ENCODE data around the gene KRT13. TPM values are rescaled to one million over a fixed set of nuclear protein-coding genes. Genes with fewer than 3 reads are reported as not detected.
A peak's percentile ranks its signal among the peaks of the same experiment; 100 is the strongest.

KRT13 gene
- total and polyA plus RNA-seq, 2 experiments from 2014 or later: not detected

GRCh38 chr17:41531993-41532392, 26.6 kb upstream of the KRT13 start:
- H3K27ac ChIP-seq: no peak overlapping the region
- peaks cover 37% of the 10 kb centered on the region for H3K4me1 ChIP-seq (ENCODE audit: low read depth)
- H3K4me3 ChIP-seq: no peak overlapping the region
- TF ChIP-seq CTCF (IDR thresholded peaks at IDR 0.05; ENCODE audit: low read depth, low read length): no peak
- no peaks in the 10 kb centered on the region for H3K27me3 ChIP-seq
- no peaks in the 10 kb centered on the region for H3K36me3 ChIP-seq
- H3K9me3 ChIP-seq (ENCODE audit: low read depth): no peaks in the 10 kb centered on the region
- DNase-seq (ENCODE audit: low read depth in 1 of 2, low spot score in 1 of 2): no peak

GRCh38 chr17:41530062-41531048, 24.9 kb upstream of the KRT13 start:
- DNase-seq (ENCODE audit: low read depth in 1 of 2, low spot score in 1 of 2): peak; percentile 31 to 91
- Histone ChIP-seq H3K9me3 (ENCODE audit: low read depth) (no peaks in the 10 kb centered on the region), H3K36me3 (no peaks in the 10 kb centered on the region), H3K4me3 (no peak overlapping the region), H3K27me3 (no peaks in the 10 kb centered on the region), H3K27ac (peak overlapping the region; percentile 83), H3K4me1 (ENCODE audit: low read depth) (peaks cover 31% of the 10 kb centered on the region)
- peak; percentile 3 for TF ChIP-seq CTCF (IDR thresholded peaks at IDR 0.05; ENCODE audit: low read depth, low read length)

GRCh38 chr17:41529491-41529915, 24.1 kb upstream of the KRT13 start:
- DNase-seq (ENCODE audit: low read depth in 1 of 2, low spot score in 1 of 2): no peak
- Histone ChIP-seq H3K36me3 (peaks cover under 1% of the 10 kb centered on the region), H3K27ac (peak overlapping the region; percentile 83), H3K27me3 (no peaks in the 10 kb centered on the region), H3K4me1 (ENCODE audit: low read depth) (peaks cover 31% of the 10 kb centered on the region), H3K4me3 (no peak overlapping the region), H3K9me3 (ENCODE audit: low read depth) (no peaks in the 10 kb centered on the region)
- TF ChIP-seq CTCF (IDR thresholded peaks at IDR 0.05; ENCODE audit: low read depth, low read length): no peak

- no peaks in the 10 kb centered on the region for H3K9me3 ChIP-seq (ENCODE audit: low read depth)
- peaks cover 6% of the 10 kb centered on the region for H3K36me3 ChIP-seq
- no peak for TF ChIP-seq CTCF (IDR thresholded peaks at IDR 0.05; ENCODE audit: low read depth, low read length)
- no peak overlapping the region for H3K4me3 ChIP-seq
- DNase-seq (ENCODE audit: low read depth in 1 of 2, low spot score in 1 of 2): no peak
- H3K4me1 ChIP-seq (ENCODE audit: low read depth): peaks cover 31% of the 10 kb centered on the region
- peak overlapping the region; percentile 83 for H3K27ac ChIP-seq
- no peaks in the 10 kb centered on the region for H3K27me3 ChIP-seq
Measured at GRCh38 chr17:41528959-41529353, 23.5 kb upstream of the KRT13 start.

GRCh38 chr17:41527063-41528023, 21.9 kb upstream of the KRT13 start:
- Histone ChIP-seq H3K27ac (peak overlapping the region; percentile 83), H3K4me3 (peak overlapping the region; percentile 94), H3K9me3 (ENCODE audit: low read depth) (no peaks in the 10 kb centered on the region), H3K4me1 (ENCODE audit: low read depth) (peaks cover 31% of the 10 kb centered on the region), H3K36me3 (peaks cover 15% of the 10 kb centered on the region), H3K27me3 (no peaks in the 10 kb centered on the region)
- DNase-seq (ENCODE audit: low read depth in 1 of 2, low spot score in 1 of 2): peak; percentile 29 to 45
- TF ChIP-seq CTCF (IDR thresholded peaks at IDR 0.05; ENCODE audit: low read depth, low read length): no peak

Data from cardiac muscle cell (in vitro differentiated cells and primary cell).